Body of pancreas (tissue), 4 donors: ENCODE measurements around the gene SUCO. TPM values are rescaled to one million over a fixed set of nuclear protein-coding genes. Genes with fewer than 3 reads are reported as not detected.

ENCODE experiments used
- ATAC-seq: fragments of 150-250 bp; one replicate; pipeline ENCODE4 v1.9.1; 2016
- DNase-seq, 4 donors: peaks; one replicate each; pipeline ENCODE4 v3.0.0-alpha.2; 2019
- H3K27ac ChIP-seq, 4 donors: fragments of 200-600 bp; sonication (generic); 1 replicate in 3 of 4; 2 replicates in 1 of 4; pipeline versions ENCODE4 v1.5.1 to v1.6.1; 2016 to 2019; ENCODE audit warnings: mild to moderate bottlenecking in 1 of 4, mixed read lengths in 1 of 4, moderate library complexity in 1 of 4
- H3K27me3 ChIP-seq, 2 donors: fragments of 200-600 bp; sonication (generic); one replicate each; pipeline ENCODE4 v1.6.0; 2016; ENCODE audit warnings: mild to moderate bottlenecking in 1 of 2
- H3K36me3 ChIP-seq, 2 donors: fragments of 200-600 bp; sonication (generic); replicated peaks in 1 of 2; 2 replicates each; pipeline ENCODE4 v1.5.1; 2016; ENCODE audit warnings: low read depth in 2 of 2; ENCODE audit not compliant: insufficient read depth in 1 of 2
- H3K4me1 ChIP-seq: fragments of 200-600 bp; sonication (generic); one replicate; pipeline ENCODE4 v1.6.0; 2016
- H3K4me3 ChIP-seq, 2 donors: fragments of 200-600 bp; sonication (generic); 1 replicate in 1 of 2; 2 replicates in 1 of 2; pipeline ENCODE4 v1.5.1; 2016 to 2019
- H3K9me3 ChIP-seq, 3 donors: fragments of 200-600 bp; sonication (generic); 1 replicate in 2 of 3; 2 replicates in 1 of 3; pipeline ENCODE4 v1.5.1; 2016
- CTCF ChIP-seq, 7 experiments: fragments of 450-650 bp in 4 of 7; fragments of 200-600 bp in 3 of 7; sonication (generic) in 3 of 7; IDR thresholded peaks; one replicate each; pipeline ENCODE4 v1.5.1; 2016 to 2019; ENCODE audit warnings: antibody characterized with exemption in 7 of 7
- POLR2A ChIP-seq, 3 donors: fragments of 450-650 bp; IDR thresholded peaks; one replicate each; pipeline ENCODE4 v1.6.1; 2016; ENCODE audit warnings: antibody characterized with exemption in 3 of 3, mild to moderate bottlenecking in 2 of 3
- whole genome bisulfite sequencing, 2 donors: methylation state at CpG; one replicate each; pipeline ENCODE4 v1.1.5; 2017; 5-methylcytosine and 5-hydroxymethylcytosine counted together
- intact Hi-C: fragments of 100-400 bp; cut with DNase I; formaldehyde crosslinking; loops from one replicate; pipeline ENCODE4 v1.15.1; 2023
- total RNA-seq, 2 donors: library from RNA; depleted of rRNA; stranded (reverse); fragments of >200 nt; gene quantifications; one replicate each; pipeline ENCODE4 v1.1.0, GENCODE V29; 2016

SUCO gene
- total RNA-seq, 2 donors from 2014 or later = 61.0 to 68.6 TPM

- Histone ChIP-seq H3K4me3 (peak overlapping the region; percentile 28 to 72), H3K36me3 (no peaks in the 10 kb centered on the region), H3K9me3 (no peaks in the 10 kb centered on the region), H3K4me1 (peaks cover 23% of the 10 kb centered on the region), H3K27ac (peak overlapping the region; percentile 92 to 99 (median 96)), H3K27me3 (no peaks in the 10 kb centered on the region)
- 0 to 1% methylated on average over 18 of the region's 18 CpGs for whole genome bisulfite sequencing, 2 donors
- ATAC-seq (peak; percentile 85), DNase-seq (peak; percentile 89 to 98 (median 92))
- peak in 1 of 7 experiments; percentile 10 for TF ChIP-seq CTCF (IDR thresholded peaks at IDR 0.05)
- peak; percentile 68 to 93 (median 91) for TF ChIP-seq POLR2A (IDR thresholded peaks at IDR 0.05)
- intact Hi-C loops = no loop called here
These were observed 709 bp upstream of the SUCO start for GRCh38 chr1:172532183-172532699.

GRCh38 chr1:172533513-172534151 lies 682 bp downstream of the SUCO start:
- H3K27ac ChIP-seq = peak overlapping the region; percentile 95 to 99 (median 98)
- peaks cover 36% of the 10 kb centered on the region for H3K4me1 ChIP-seq
- peak; percentile 25 to 38 (median 26) for DNase-seq
- H3K36me3 ChIP-seq = no peaks in the 10 kb centered on the region
- H3K4me3 ChIP-seq = peak overlapping the region; percentile 66 to 80
- intact Hi-C loops = no loop called here
- ATAC-seq = peak; percentile 2
- 0% methylated on average over 23 of the region's 23 CpGs for whole genome bisulfite sequencing, 2 donors
- no peaks in the 10 kb centered on the region for H3K27me3 ChIP-seq
- H3K9me3 ChIP-seq = no peaks in the 10 kb centered on the region
- TF ChIP-seq POLR2A (IDR thresholded peaks at IDR 0.05) (no peak), CTCF (IDR thresholded peaks at IDR 0.05) (no peak)

GRCh38 chr1:172536256-172536655 lies 3.3 kb downstream of the SUCO start:
- no peak for TF ChIP-seq CTCF (IDR thresholded peaks at IDR 0.05)
- peak in 2 of 3 donors; percentile 21 to 25 for TF ChIP-seq POLR2A (IDR thresholded peaks at IDR 0.05)
- Histone ChIP-seq H3K4me1 (peaks cover 53% of the 10 kb centered on the region), H3K4me3 (peak overlapping the region in 1 of 2 donors; percentile 9), H3K27ac (peak overlapping the region; percentile 55 to 99 (median 80)), H3K9me3 (no peaks in the 10 kb centered on the region), H3K36me3 (no peaks in the 10 kb centered on the region), H3K27me3 (no peaks in the 10 kb centered on the region)
- DNase-seq = no peak
- ATAC-seq = no peak
- WGBS, 2 donors = 20 to 51% methylated on average over 3 of the region's 3 CpGs
- intact Hi-C loops = no loop called here

- DNase-seq = no peak
- WGBS, 2 donors = 42 to 51% methylated on average over 2 of the region's 2 CpGs
- no peaks in the 10 kb centered on the region for H3K9me3 ChIP-seq
- H3K4me3 ChIP-seq = no peak overlapping the region
- TF ChIP-seq POLR2A (IDR thresholded peaks at IDR 0.05) = no peak
- TF ChIP-seq CTCF (IDR thresholded peaks at IDR 0.05) = no peak
- no peak for ATAC-seq
- H3K4me1 ChIP-seq = peaks cover 60% of the 10 kb centered on the region
- no peaks in the 10 kb centered on the region for H3K27me3 ChIP-seq
- H3K27ac ChIP-seq = peak overlapping the region in 2 of 4 donors; percentile 39 to 99
- intact Hi-C loops = no loop called here
- no peaks in the 10 kb centered on the region for H3K36me3 ChIP-seq
These were observed 4.4 kb downstream of the SUCO start for GRCh38 chr1:172537366-172537765.
